Skin of body (tissue), 2 donors: ENCODE measurements around the gene LTA. TPM values are rescaled to one million over a fixed set of nuclear protein-coding genes. Genes with fewer than 3 reads are reported as not detected.
A peak's percentile ranks its signal among the peaks of the same experiment; 100 is the strongest.
"Not testable (repeated sequence)": the region's sequence is repeated elsewhere in the genome, so short reads cannot be mapped to it uniquely, and the experiment has no call there.

ENCODE experiments used
- DNase-seq: peaks from one replicate; lab custom pipeline; 2025; lab: John Stamatoyannopoulos, UW
- total RNA-seq: library from RNA; depleted of rRNA; stranded (reverse); fragments of >200 nt; gene quantifications from one replicate; pipeline ENCODE4 v1.2.3, GENCODE V29; 2014

Gene LTA
- total RNA-seq, 1 donor from 2014 or later: not detected

- no peak for DNase-seq
Observed at GRCh38 chr6:31586599-31587281, 14.7 kb downstream of the LTA start.

DNA sequence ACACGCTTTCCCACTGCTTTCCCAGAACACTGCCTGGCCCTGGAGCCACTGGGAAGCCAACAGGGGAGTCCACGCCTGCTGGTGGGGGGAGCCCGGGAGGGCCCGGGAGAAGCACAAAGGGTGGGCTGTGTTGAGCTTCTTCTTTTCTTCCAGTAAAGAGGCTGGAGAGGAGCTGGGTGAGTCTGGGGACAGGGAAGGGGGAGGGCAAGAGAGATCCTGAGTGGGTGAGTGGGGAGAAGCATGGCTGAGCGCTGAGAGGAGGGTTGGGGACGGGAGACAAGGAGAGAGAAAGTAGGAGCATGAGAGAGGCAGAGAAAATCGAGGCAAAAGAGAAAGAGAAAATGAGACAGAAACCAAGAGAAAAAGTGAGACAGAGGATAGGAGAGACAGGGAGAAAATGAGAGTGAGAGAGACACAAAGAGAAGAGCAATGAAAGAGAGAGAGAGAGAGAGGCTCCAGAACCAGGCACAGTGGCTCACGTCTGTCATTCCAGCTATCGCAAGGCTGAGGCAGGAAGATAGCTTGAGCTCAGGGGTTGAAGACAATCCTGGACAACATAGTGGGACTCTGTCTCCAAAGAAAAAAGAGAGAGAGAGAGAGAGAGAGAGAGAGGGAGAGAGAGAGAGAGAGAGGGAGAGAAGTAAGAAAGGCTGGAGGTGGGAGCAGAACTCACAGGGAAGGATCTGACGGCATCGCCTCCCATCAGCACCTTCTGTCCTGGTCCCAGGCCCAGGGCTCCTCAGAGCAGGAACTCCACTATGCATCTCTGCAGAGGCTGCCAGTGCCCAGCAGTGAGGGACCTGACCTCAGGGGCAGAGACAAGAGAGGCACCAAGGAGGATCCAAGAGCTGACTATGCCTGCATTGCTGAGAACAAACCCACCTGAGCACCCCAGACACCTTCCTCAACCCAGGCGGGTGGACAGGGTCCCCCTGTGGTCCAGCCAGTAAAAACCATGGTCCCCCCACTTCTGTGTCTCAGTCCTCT lies 16.0 kb downstream of the LTA start:
- no peak for DNase-seq

- no peak for DNase-seq
Observed at GRCh38 chr6:31588871-31589650, 17.0 kb downstream of the LTA start.

GRCh38 chr6:31590691-31591090 lies 18.6 kb downstream of the LTA start:
- not testable (repeated sequence) for DNase-seq

GRCh38 chr6:31592396-31592771 lies 20.3 kb downstream of the LTA start:
- DNase-seq: no peak

GRCh38 chr6:31597006-31597405 lies 24.9 kb downstream of the LTA start:
- no peak for DNase-seq

GRCh38 chr6:31607317-31607716 lies 35.2 kb downstream of the LTA start:
- DNase-seq: no peak

DNA sequence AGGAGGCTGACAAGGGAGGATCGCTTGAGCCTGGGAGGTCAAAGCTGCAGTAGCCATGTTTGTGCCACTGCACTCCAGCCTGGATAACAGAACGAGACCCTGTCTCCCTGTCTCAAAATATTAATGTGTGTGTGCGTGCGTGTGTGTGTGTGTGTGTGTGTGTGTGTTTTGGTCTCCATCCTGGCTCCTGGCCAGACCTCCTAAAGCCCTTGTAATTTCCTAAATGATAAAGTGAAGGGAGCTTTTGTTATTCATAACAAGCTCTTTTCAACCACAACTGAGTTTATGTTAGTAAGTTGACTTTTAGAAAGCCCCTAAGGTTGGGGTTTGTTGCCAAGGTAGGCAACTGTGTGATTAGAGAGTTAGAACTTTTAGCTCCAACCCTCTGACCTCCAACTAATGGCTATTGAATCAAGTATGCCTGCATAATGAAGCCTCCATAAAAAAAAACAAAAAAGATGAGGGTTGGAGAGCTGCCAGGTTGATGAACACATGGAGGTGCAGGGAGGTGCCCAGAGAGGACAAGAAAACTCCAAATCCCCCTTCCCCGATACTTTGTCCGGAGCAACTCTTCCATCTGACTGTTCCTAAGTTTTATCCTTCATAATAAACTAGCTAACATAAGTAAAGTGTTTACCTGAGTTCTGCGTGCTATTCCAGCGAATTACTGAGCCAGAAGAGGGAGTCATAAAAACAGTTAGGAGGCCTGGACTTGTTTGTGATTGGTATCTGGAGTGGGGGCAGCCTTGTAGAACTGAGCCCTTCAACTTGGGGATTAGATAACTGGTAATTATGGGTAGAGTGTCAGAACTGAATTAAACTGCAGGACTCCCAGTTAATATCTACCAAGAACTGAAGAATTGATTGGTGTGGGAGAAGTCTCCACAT lies 37.7 kb downstream of the LTA start:
- DNase-seq: no peak

- DNase-seq: no peak
Observed at GRCh38 chr6:31610968-31611367, 38.9 kb downstream of the LTA start.

DNA sequence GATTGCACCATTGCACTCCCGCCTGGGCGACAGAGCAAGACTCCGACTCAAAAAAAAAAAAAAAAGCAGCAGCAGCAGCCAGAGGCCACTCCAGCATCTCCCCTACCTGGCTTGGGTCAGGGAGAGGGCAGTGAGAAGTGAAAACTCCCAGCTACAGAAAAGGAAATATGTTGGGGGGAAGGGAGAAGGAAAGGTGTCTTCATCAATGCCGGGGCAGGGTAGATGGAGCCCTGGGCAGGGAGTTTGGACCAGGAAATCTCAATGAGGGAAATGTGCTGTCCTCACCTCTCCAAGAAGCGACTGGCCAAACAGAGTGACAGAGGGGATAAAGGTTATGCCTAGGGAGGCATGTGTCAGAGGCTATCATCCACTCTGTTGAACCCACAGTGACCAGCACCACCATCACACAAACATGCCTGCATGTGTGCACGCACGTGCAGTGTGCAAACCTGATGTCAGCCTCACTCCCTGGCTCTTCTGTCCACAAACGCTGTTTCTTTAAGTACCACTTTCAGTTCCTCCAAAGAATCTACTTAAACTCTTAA lies 42.1 kb downstream of the LTA start:
- no peak for DNase-seq

GRCh38 chr6:31614684-31615578 lies 42.8 kb downstream of the LTA start, which contains the start of gene AIF1:
Gene AIF1 (plus strand): TSS chr6:31615234. CDS start chr6:31615330, 96 bp downstream.
- DNase-seq: no peak

GRCh38 chr6:31615748-31616147 lies 43.7 kb downstream of the LTA start:
- no peak for DNase-seq

GRCh38 chr6:31617010-31617409 lies 44.9 kb downstream of the LTA start:
- DNase-seq: no peak

GRCh38 chr6:31619805-31620585 lies 47.9 kb downstream of the LTA start:
- DNase-seq: peak; percentile 99

DNA sequence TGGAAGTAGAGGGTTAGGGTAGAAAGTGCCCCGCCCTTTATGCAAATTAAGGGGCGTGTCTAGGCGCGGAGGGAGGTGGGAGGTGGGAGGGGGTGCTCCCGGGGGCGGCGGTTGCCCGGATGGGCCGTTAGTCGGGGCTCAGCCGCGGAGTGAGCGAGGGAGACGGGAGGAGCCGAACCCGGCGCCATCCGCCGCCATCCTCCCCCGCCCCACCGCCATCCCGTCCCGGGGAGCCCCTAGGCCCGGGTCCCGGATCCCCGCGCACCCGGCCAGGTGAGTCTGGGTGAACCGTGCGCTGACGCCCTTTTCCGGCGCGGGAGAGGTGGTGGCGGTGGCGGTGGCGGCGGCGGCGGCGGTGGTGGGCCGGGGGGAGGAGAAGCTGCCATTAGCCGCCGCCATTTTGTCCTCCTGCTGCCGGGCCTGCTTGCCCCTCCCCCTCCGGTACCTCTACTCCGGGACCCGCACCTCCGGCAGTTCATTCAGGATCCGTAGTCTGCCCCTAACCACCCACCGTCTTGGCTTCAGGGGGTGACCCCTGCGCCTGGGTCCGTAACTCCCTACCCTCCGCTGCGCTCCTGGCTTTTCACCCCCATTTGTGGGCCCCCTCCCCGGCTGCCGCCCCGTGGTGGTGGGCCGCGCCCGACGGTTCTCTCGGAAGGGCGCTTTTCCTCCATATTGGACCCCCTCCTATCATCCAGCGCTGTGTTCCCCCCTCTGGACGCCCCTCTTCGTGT lies 48.7 kb downstream of the LTA start, which contains the start of gene PRRC2A:
TSS of gene PRRC2A (plus strand) at position 130 of the 734 bp plus-strand sequence. CDS start 2,075 bp downstream, outside the sequence.
- DNase-seq: peak; percentile 56

GRCh38 chr6:31621320-31621939 lies 49.3 kb downstream of the LTA start:
- no peak for DNase-seq

DNA sequence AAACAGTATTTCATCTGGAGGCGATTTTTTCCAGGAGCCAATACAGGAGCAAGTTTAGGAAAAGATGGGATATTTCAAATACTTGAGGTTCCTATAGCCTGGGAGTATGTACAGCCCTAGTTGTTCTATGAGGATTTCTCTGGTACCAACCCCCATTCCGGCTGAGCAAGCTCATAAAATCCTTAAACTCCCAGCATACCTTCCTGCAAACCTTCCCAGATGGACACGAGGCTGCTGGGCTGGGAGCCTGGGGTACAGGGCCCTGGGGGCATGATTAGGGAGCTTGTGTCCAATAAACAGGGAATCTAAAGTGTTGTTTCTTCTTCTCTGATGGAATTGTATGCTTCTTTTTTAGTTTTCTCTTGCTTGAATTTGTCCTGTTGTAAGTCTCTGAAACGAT lies 49.9 kb downstream of the LTA start:
- no peak for DNase-seq
